CD14-positive monocyte (primary cell): ENCODE results near the gene SLC25A23. TPM values are rescaled to one million over a fixed set of nuclear protein-coding genes. Genes with fewer than 3 reads are reported as not detected.

Experiments
- DNase-seq, 3 donors: peaks; one replicate each; pipeline ENCODE4 v3.0.0-alpha.2; 2011 to 2022
- H2AFZ ChIP-seq: 2 replicates; pipeline ENCODE4 v1.6.0; 2012; ENCODE audit warnings: mild to moderate bottlenecking, low read depth, low read length, inconsistent platforms; ENCODE audit not compliant: insufficient read depth, poor library complexity, severe bottlenecking
- H3K27ac ChIP-seq, 2 donors: 1 replicate in 1 of 2; 2 replicates in 1 of 2; pipeline ENCODE4 v1.5.1; 2012 to 2013; ENCODE audit warnings: low read length in 2 of 2, control low read depth in 1 of 2, inconsistent platforms in 1 of 2, low read depth in 1 of 2, mild to moderate bottlenecking in 1 of 2
- H3K27me3 ChIP-seq, 2 donors: one replicate each; pipeline versions ENCODE4 v1.6.0 to v1.6.1; 2011 to 2013; ENCODE audit warnings: low read length in 2 of 2; ENCODE audit not compliant: control insufficient read depth in 2 of 2, insufficient read depth in 2 of 2
- H3K36me3 ChIP-seq, 2 donors: replicated peaks in 1 of 2; 1 replicate in 1 of 2; 2 replicates in 1 of 2; pipeline versions ENCODE4 v1.5.1 to v1.6.1; 2012 to 2013; ENCODE audit warnings: low read length in 2 of 2, control low read depth in 1 of 2, inconsistent platforms in 1 of 2, mild to moderate bottlenecking in 1 of 2; ENCODE audit not compliant: insufficient read depth in 2 of 2, control insufficient read depth in 1 of 2
- H3K4me1 ChIP-seq, 2 donors: 1 replicate in 1 of 2; 2 replicates in 1 of 2; pipeline versions ENCODE4 v1.5.1 to v1.6.1; 2012 to 2013; ENCODE audit warnings: low read length in 2 of 2, control low read depth in 1 of 2, inconsistent platforms in 1 of 2, mild to moderate bottlenecking in 1 of 2, moderate library complexity in 1 of 2; ENCODE audit not compliant: insufficient read depth in 2 of 2, control insufficient read depth in 1 of 2
- H3K4me2 ChIP-seq: replicated peaks from 2 replicates; pipeline ENCODE3; 2012; ENCODE audit warnings: low read length, moderate library complexity, mild to moderate bottlenecking; ENCODE audit not compliant: poor library complexity, severe bottlenecking; ENCODE audit errors: extremely low read depth
- H3K4me3 ChIP-seq, 3 experiments: fragments of 200-600 bp in 1 of 3; sonication (generic) in 1 of 3; replicated peaks in 1 of 3; 1 replicate in 2 of 3; 2 replicates in 1 of 3; pipeline ENCODE4 v1.5.1; 2011 to 2013; ENCODE audit warnings: low read length in 3 of 3, mild to moderate bottlenecking in 3 of 3, control low read depth in 2 of 3, low read depth in 2 of 3, inconsistent platforms in 1 of 3, moderate library complexity in 1 of 3
- H3K79me2 ChIP-seq: 2 replicates; pipeline ENCODE4 v1.6.0; 2012; ENCODE audit warnings: mild to moderate bottlenecking, control low read depth, inconsistent platforms, low read length, moderate library complexity; ENCODE audit not compliant: insufficient read depth
- H3K9ac ChIP-seq: 2 replicates; pipeline ENCODE4 v1.6.0; 2017; ENCODE audit warnings: low read length, mild to moderate bottlenecking; ENCODE audit not compliant: insufficient read depth, poor library complexity, severe bottlenecking
- H3K9me3 ChIP-seq, 2 donors: replicated peaks in 1 of 2; 1 replicate in 1 of 2; 2 replicates in 1 of 2; pipeline versions ENCODE4 v1.5.1 to v1.6.1; 2012 to 2013; ENCODE audit warnings: low read length in 2 of 2, control low read depth in 1 of 2; ENCODE audit not compliant: control insufficient read depth in 1 of 2, insufficient read depth in 1 of 2
- H4K20me1 ChIP-seq: 2 replicates; pipeline ENCODE4 v1.6.0; 2012; ENCODE audit warnings: mild to moderate bottlenecking, low read length, control low read depth, moderate library complexity; ENCODE audit not compliant: insufficient read depth
- H3K27ac Mint-ChIP-seq, 7 donors: one replicate each; pipeline ENCODE4 v1.8.0; 2020; ENCODE audit warnings: mild to moderate bottlenecking in 7 of 7, mixed read lengths in 7 of 7, moderate library complexity in 6 of 7, inconsistent platforms in 2 of 7
- H3K27me3 Mint-ChIP-seq, 3 donors: one replicate each; pipeline ENCODE4 v1.8.0; 2021 to 2022; ENCODE audit warnings: low read depth in 3 of 3, mild to moderate bottlenecking in 3 of 3, mixed read lengths in 3 of 3, moderate library complexity in 3 of 3, inconsistent platforms in 1 of 3
- H3K36me3 Mint-ChIP-seq, 2 donors: one replicate each; pipeline ENCODE4 v1.8.0; 2020; ENCODE audit warnings: mixed read lengths in 2 of 2, inconsistent platforms in 1 of 2, mild to moderate bottlenecking in 1 of 2
- H3K4me1 Mint-ChIP-seq: one replicate; pipeline ENCODE4 v1.8.0; 2020; ENCODE audit warnings: mild to moderate bottlenecking, mixed read lengths
- H3K4me3 Mint-ChIP-seq, 2 donors: one replicate each; pipeline ENCODE4 v1.8.0; 2020; ENCODE audit warnings: mild to moderate bottlenecking in 2 of 2, mixed read lengths in 2 of 2, moderate library complexity in 1 of 2
- H3K9me3 Mint-ChIP-seq, 7 donors: one replicate each; pipeline ENCODE4 v1.8.0; 2020 to 2022; ENCODE audit warnings: mixed read lengths in 7 of 7, mild to moderate bottlenecking in 6 of 7, moderate library complexity in 6 of 7, inconsistent platforms in 2 of 7
- CTCF ChIP-seq: fragments of 200-600 bp; IDR thresholded peaks from one replicate; pipeline ENCODE4 v1.8.0; 2022; ENCODE audit warnings: antibody characterized with exemption, mild to moderate bottlenecking
- WGBS: methylation state at CpG from one replicate; pipeline ENCODE4 v1.1.5; 2013; ENCODE audit warnings: missing lambda C conversion rate; ENCODE audit not compliant: insufficient coverage; 5-methylcytosine and 5-hydroxymethylcytosine counted together
- intact Hi-C, 2 donors: fragments of 100-400 bp; cut with micrococcal nuclease; formaldehyde crosslinking; loops; one replicate each; pipeline versions ENCODE4 v1.15.0 to v1.15.1; 2023
- polyA plus RNA-seq, 3 donors: library from polyadenylated mRNA; depleted of rRNA in 1 of 3; unstranded in 2 of 3; stranded (reverse) in 1 of 3; fragments of 300-500 nt in 2 of 3; fragments of >200 nt in 1 of 3; fragmentation: Illumina TruSeq in 2 of 3; gene quantifications; 1 replicate in 2 of 3; 2 replicates in 1 of 3; pipeline ENCODE4 v1.2.3, GENCODE V29; 2012 to 2021

Gene SLC25A23
- polyA plus RNA-seq, 3 donors = 0.11 to 0.15 TPM; not detected in 1

- Histone ChIP-seq H3K27me3 (no peaks in the 10 kb centered on the region), H3K4me1 (no peaks in the 10 kb centered on the region), H3K4me3 (no peak overlapping the region), H3K4me2 (no peak overlapping the region), H4K20me1 (peaks cover 4% of the 10 kb centered on the region), H3K9ac (no peak overlapping the region), H2AFZ (no peak overlapping the region), H3K79me2 (no peaks in the 10 kb centered on the region), H3K36me3 (peaks cover 37 to 41% of the 10 kb centered on the region in 2 donors), H3K9me3 (no peaks in the 10 kb centered on the region), H3K27ac (no peak overlapping the region)
- TF ChIP-seq CTCF = peak; percentile 64
- Mint-ChIP-seq H3K27me3 (peaks cover 0 to 2% (median 1%) of the 10 kb centered on the region in 3 donors), H3K27ac (no peak overlapping the region), H3K4me1 (no peaks in the 10 kb centered on the region), H3K9me3 (peaks cover 0 to 3% (median 0%) of the 10 kb centered on the region in 7 donors), H3K36me3 (peaks cover 39 to 45% of the 10 kb centered on the region in 2 donors), H3K4me3 (no peak overlapping the region)
- DNase-seq = no peak
- WGBS = 71% methylated on average over 8 of the region's 15 CpGs
- intact Hi-C loops = no loop called here
Observed at GRCh38 chr19:6412447-6413091, 47.0 kb downstream of the SLC25A23 start.

GRCh38 chr19:6412061-6412446 lies 47.5 kb downstream of the SLC25A23 start:
- Histone ChIP-seq H3K9ac (no peak overlapping the region), H3K27ac (no peak overlapping the region)

More at GRCh38 chr19:6412061-6412446, 47.5 kb downstream of the SLC25A23 start:
- Mint-ChIP-seq H3K4me1 (no peaks in the 10 kb centered on the region), H3K27ac (no peak overlapping the region), H3K36me3 (peaks cover 34 to 40% of the 10 kb centered on the region in 2 donors), H3K9me3 (peaks cover 0 to 3% (median 0%) of the 10 kb centered on the region in 7 donors), H3K4me3 (no peak overlapping the region), H3K27me3 (peaks cover 0 to 2% (median 1%) of the 10 kb centered on the region in 3 donors)
- Histone ChIP-seq H3K36me3 (peaks cover 32 to 36% of the 10 kb centered on the region in 2 donors), H3K4me2 (no peak overlapping the region), H3K27me3 (no peaks in the 10 kb centered on the region), H4K20me1 (no peaks in the 10 kb centered on the region), H3K79me2 (no peaks in the 10 kb centered on the region), H3K4me1 (no peaks in the 10 kb centered on the region), H3K9me3 (no peaks in the 10 kb centered on the region), H3K4me3 (no peak overlapping the region), H2AFZ (no peak overlapping the region)
- no peak for TF ChIP-seq CTCF
- DNase-seq = no peak
- WGBS = 90% methylated on average over 12 of the region's 12 CpGs
- intact Hi-C loops = no loop called here
